ENCODE measurements around the gene DNAH17.

The DNAH17 gene

DNA sequence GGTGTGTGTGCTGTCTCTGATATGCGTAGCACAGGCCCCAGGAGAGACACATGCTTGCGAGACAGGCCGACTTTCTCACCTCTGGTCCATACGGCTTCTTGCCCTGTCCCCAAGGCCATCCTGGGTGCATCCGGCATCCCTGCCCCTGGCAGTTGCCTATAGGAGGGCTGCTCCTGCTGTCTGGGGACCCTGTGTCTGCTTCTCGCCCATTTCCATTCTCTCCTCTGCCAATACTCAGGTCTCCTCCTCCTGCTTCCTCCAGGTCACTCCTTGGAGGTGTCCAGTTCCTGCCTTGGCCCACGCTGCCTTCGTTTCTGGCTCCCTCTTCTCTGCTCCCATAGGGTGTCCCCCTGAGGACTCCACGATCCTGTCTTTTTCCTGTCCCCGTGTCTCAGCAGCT is 89.0 kb downstream of the DNAH17 start:
- no peak overlapping the region for H3K9ac ChIP-seq (ENCODE audit: low read length)
- no peaks in the 10 kb centered on the region for H3K9me3 ChIP-seq (ENCODE audit: low read length)
- H3K4me3 ChIP-seq (ENCODE audit: low read depth in 1 of 2, low read length in 2 of 2) = no peak overlapping the region
- H3K36me3 ChIP-seq (ENCODE audit: insufficient read depth, low read length) = no peaks in the 10 kb centered on the region
- peaks cover 0 to 15% of the 10 kb centered on the region in 2 donors for H3K27me3 ChIP-seq (ENCODE audit: control insufficient read depth in 1 of 2, insufficient read depth in 2 of 2, low read length in 2 of 2)
- H3K4me1 ChIP-seq (ENCODE audit: insufficient read depth, low read length) = no peaks in the 10 kb centered on the region
- H3K27ac ChIP-seq (ENCODE audit: low read depth, low read length) = no peak overlapping the region

- H3K4me3 ChIP-seq (ENCODE audit: low read depth in 1 of 2, low read length in 2 of 2) = no peak overlapping the region
- H3K27ac ChIP-seq (ENCODE audit: low read depth, low read length) = no peak overlapping the region
- H3K4me1 ChIP-seq (ENCODE audit: insufficient read depth, low read length) = no peaks in the 10 kb centered on the region
- H3K9me3 ChIP-seq (ENCODE audit: low read length) = no peaks in the 10 kb centered on the region
- no peaks in the 10 kb centered on the region for H3K36me3 ChIP-seq (ENCODE audit: insufficient read depth, low read length)
- no peak overlapping the region for H3K9ac ChIP-seq (ENCODE audit: low read length)
- H3K27me3 ChIP-seq (ENCODE audit: control insufficient read depth in 1 of 2, insufficient read depth in 2 of 2, low read length in 2 of 2) = peaks cover 0 to 15% of the 10 kb centered on the region in 2 donors
Measured at GRCh38 chr17:78486946-78487680, 90.1 kb downstream of the DNAH17 start.

DNA sequence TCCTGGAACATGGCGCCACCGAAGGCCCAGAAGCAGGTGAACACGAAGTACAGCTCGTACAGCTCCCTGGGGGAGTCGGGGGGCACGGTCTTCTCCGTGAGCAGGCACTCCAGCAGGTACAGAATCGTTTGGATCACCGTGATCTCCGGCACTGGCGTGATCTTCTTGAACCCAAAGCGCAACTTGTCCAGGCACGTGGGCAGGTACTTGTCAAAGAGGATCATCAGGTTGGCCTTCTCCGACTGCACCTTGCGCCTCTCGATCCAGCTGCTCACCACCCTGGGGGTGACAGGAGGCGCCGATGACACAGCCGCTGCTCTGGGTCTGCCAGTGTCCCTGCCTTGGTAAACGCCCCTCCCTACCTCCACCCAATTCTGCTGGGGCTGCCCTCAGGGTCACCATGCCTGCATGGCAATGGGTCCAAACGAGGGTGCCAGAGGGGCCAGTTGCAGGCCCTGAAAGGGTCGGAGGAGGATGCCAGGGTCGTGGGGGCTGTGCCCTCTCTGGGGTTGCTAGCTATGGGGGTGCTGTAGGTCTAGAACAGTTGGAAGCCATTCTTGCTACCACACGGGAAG is 90.9 kb downstream of the DNAH17 start:
- H3K4me1 ChIP-seq (ENCODE audit: insufficient read depth, low read length) = no peaks in the 10 kb centered on the region
- peaks cover 0 to 15% of the 10 kb centered on the region in 2 donors for H3K27me3 ChIP-seq (ENCODE audit: control insufficient read depth in 1 of 2, insufficient read depth in 2 of 2, low read length in 2 of 2)
- H3K36me3 ChIP-seq (ENCODE audit: insufficient read depth, low read length) = no peaks in the 10 kb centered on the region
- H3K27ac ChIP-seq (ENCODE audit: low read depth, low read length) = no peak overlapping the region
- no peak overlapping the region for H3K4me3 ChIP-seq (ENCODE audit: low read depth in 1 of 2, low read length in 2 of 2)
- H3K9me3 ChIP-seq (ENCODE audit: low read length) = no peaks in the 10 kb centered on the region
- H3K9ac ChIP-seq (ENCODE audit: low read length) = no peak overlapping the region

GRCh38 chr17:78485290-78486168 is 91.7 kb downstream of the DNAH17 start:
- Histone ChIP-seq H3K4me3 (ENCODE audit: low read depth in 1 of 2, low read length in 2 of 2) (no peak overlapping the region), H3K9ac (ENCODE audit: low read length) (no peak overlapping the region), H3K36me3 (ENCODE audit: insufficient read depth, low read length) (no peaks in the 10 kb centered on the region), H3K9me3 (ENCODE audit: low read length) (no peaks in the 10 kb centered on the region), H3K4me1 (ENCODE audit: insufficient read depth, low read length) (no peaks in the 10 kb centered on the region), H3K27me3 (ENCODE audit: control insufficient read depth in 1 of 2, insufficient read depth in 2 of 2, low read length in 2 of 2) (peaks cover 0 to 15% of the 10 kb centered on the region in 2 donors), H3K27ac (ENCODE audit: low read depth, low read length) (no peak overlapping the region)

- Histone ChIP-seq H3K9me3 (ENCODE audit: low read length) (no peaks in the 10 kb centered on the region), H3K27ac (ENCODE audit: low read depth, low read length) (no peak overlapping the region), H3K36me3 (ENCODE audit: insufficient read depth, low read length) (no peaks in the 10 kb centered on the region), H3K27me3 (ENCODE audit: control insufficient read depth in 1 of 2, insufficient read depth in 2 of 2, low read length in 2 of 2) (peaks cover 0 to 15% of the 10 kb centered on the region in 2 donors), H3K4me3 (ENCODE audit: low read depth in 1 of 2, low read length in 2 of 2) (no peak overlapping the region), H3K9ac (ENCODE audit: low read length) (no peak overlapping the region), H3K4me1 (ENCODE audit: insufficient read depth, low read length) (no peaks in the 10 kb centered on the region)
Measured at GRCh38 chr17:78484271-78485246, 92.6 kb downstream of the DNAH17 start.

GRCh38 chr17:78479369-78479768 is 97.8 kb downstream of the DNAH17 start:
- no peaks in the 10 kb centered on the region for H3K36me3 ChIP-seq (ENCODE audit: insufficient read depth, low read length)
- H3K9me3 ChIP-seq (ENCODE audit: low read length) = no peaks in the 10 kb centered on the region
- H3K9ac ChIP-seq (ENCODE audit: low read length) = no peak overlapping the region
- H3K27ac ChIP-seq (ENCODE audit: low read depth, low read length) = no peak overlapping the region
- no peak overlapping the region for H3K4me3 ChIP-seq (ENCODE audit: low read depth in 1 of 2, low read length in 2 of 2)
- peaks cover 0 to 8% of the 10 kb centered on the region in 2 donors for H3K27me3 ChIP-seq (ENCODE audit: control insufficient read depth in 1 of 2, insufficient read depth in 2 of 2, low read length in 2 of 2)
- H3K4me1 ChIP-seq (ENCODE audit: insufficient read depth, low read length) = no peaks in the 10 kb centered on the region

DNA sequence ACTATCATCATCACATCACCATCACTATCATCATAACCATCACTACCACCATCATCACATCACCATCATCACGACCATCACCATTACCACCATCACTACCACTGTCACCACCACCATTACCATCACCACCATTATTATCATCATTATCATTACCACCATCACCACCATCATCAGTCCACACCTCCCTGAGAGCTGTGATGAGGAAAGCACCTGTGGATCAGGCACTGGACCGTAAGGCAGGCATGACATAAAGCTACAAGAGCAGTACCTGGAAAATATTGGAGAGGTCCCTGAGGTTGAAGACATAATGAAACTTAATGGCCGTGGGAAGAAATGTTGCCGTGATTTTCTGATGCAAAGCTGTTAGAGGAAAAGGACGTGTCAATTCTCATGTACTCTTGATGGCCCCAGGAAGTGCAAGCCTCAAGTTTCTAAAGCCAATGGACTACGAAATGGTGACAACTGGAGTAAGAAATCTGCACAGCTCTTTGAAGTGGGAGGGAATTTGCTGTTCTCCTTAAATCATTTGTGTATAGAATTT is 98.4 kb downstream of the DNAH17 start:
- Histone ChIP-seq H3K27ac (ENCODE audit: low read depth, low read length) (no peak overlapping the region), H3K9me3 (ENCODE audit: low read length) (no peaks in the 10 kb centered on the region), H3K36me3 (ENCODE audit: insufficient read depth, low read length) (no peaks in the 10 kb centered on the region), H3K4me3 (ENCODE audit: low read depth in 1 of 2, low read length in 2 of 2) (no peak overlapping the region), H3K27me3 (ENCODE audit: control insufficient read depth in 1 of 2, insufficient read depth in 2 of 2, low read length in 2 of 2) (peaks cover 0 to 5% of the 10 kb centered on the region in 2 donors), H3K4me1 (ENCODE audit: insufficient read depth, low read length) (no peaks in the 10 kb centered on the region), H3K9ac (ENCODE audit: low read length) (no peak overlapping the region)

- Histone ChIP-seq H3K9ac (ENCODE audit: low read length) (no peak overlapping the region), H3K27me3 (ENCODE audit: control insufficient read depth in 1 of 2, insufficient read depth in 2 of 2, low read length in 2 of 2) (no peaks in the 10 kb centered on the region), H3K36me3 (ENCODE audit: insufficient read depth, low read length) (no peaks in the 10 kb centered on the region), H3K27ac (ENCODE audit: low read depth, low read length) (no peak overlapping the region), H3K9me3 (ENCODE audit: low read length) (no peaks in the 10 kb centered on the region), H3K4me3 (ENCODE audit: low read depth in 1 of 2, low read length in 2 of 2) (no peak overlapping the region), H3K4me1 (ENCODE audit: insufficient read depth, low read length) (no peaks in the 10 kb centered on the region)
Measured at GRCh38 chr17:78477913-78478756, 99.1 kb downstream of the DNAH17 start.

DNA sequence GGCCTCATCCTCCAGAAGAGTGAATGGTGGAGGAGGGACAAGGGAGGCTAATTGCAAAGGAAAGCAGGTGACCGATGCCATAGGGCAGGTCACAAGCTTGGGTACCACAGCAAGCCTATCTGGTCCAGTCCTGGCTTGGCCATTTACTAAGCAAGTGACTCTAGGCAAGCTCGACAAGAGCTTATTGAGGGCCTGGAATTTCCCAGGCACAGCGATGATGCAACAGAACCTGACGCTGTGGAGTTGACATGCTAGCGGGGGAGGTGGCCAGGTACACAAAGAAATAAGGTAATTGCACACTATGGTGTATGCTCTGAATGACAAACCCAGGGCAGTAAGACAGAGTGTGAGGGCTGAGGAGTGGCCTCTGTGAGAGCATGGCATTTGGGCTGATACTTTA is 100.2 kb downstream of the DNAH17 start:
- H3K4me1 ChIP-seq (ENCODE audit: insufficient read depth, low read length) = no peaks in the 10 kb centered on the region
- H3K27ac ChIP-seq (ENCODE audit: low read depth, low read length) = no peak overlapping the region
- no peaks in the 10 kb centered on the region for H3K36me3 ChIP-seq (ENCODE audit: insufficient read depth, low read length)
- H3K4me3 ChIP-seq (ENCODE audit: low read depth in 1 of 2, low read length in 2 of 2) = no peak overlapping the region
- peaks cover 0 to 10% of the 10 kb centered on the region in 2 donors for H3K27me3 ChIP-seq (ENCODE audit: control insufficient read depth in 1 of 2, insufficient read depth in 2 of 2, low read length in 2 of 2)
- no peak overlapping the region for H3K9ac ChIP-seq (ENCODE audit: low read length)
- H3K9me3 ChIP-seq (ENCODE audit: low read length) = no peaks in the 10 kb centered on the region

- no peaks in the 10 kb centered on the region for H3K9me3 ChIP-seq (ENCODE audit: low read length)
- no peak overlapping the region for H3K9ac ChIP-seq (ENCODE audit: low read length)
- no peak overlapping the region for H3K4me3 ChIP-seq (ENCODE audit: low read depth in 1 of 2, low read length in 2 of 2)
- no peaks in the 10 kb centered on the region for H3K36me3 ChIP-seq (ENCODE audit: insufficient read depth, low read length)
- H3K4me1 ChIP-seq (ENCODE audit: insufficient read depth, low read length) = no peaks in the 10 kb centered on the region
- H3K27ac ChIP-seq (ENCODE audit: low read depth, low read length) = no peak overlapping the region
- peaks cover 0 to 11% of the 10 kb centered on the region in 2 donors for H3K27me3 ChIP-seq (ENCODE audit: control insufficient read depth in 1 of 2, insufficient read depth in 2 of 2, low read length in 2 of 2)
Measured at GRCh38 chr17:78476149-78476548, 101.0 kb downstream of the DNAH17 start.
